GM12878 (cell line): Measurements from ENCODE around the gene HOXD13. TPM values are rescaled to one million over a fixed set of nuclear protein-coding genes. Genes with fewer than 3 reads are reported as not detected.

Experiments
- ATAC-seq: fragments of 200-7000 bp; cut with Tn5 transposase; 3 replicates; pipeline ENCODE4 v1.9.1; 2020; ENCODE audit warnings: mild to moderate bottlenecking, moderate library complexity
- BruUV-seq: library from RNA; stranded (reverse); fragments of 400-500 nt; replicated peaks from 2 replicates; lab custom pipeline; 2021; lab: Mats Ljungman, UMichigan
- CTCF ChIA-PET: fragments of 300-600 bp; sonication (Branson Sonifier 250); formaldehyde crosslinking; extraction: SDS; loops from one replicate; lab custom pipeline; 2021; ENCODE audit warnings: inconsistent platforms; lab: Yijun Ruan, JAX
- POLR2A ChIA-PET: fragments of 350-600 bp; formaldehyde crosslinking; extraction: SDS; loops from one replicate; lab custom pipeline; 2021; ENCODE audit warnings: inconsistent platforms; lab: Charles Lee
- RAD21 ChIA-PET: fragments of 300-600 bp; sonication (Branson Sonifier 250); formaldehyde crosslinking; loops from one replicate; lab custom pipeline; 2023; ENCODE audit warnings: antibody characterized with exemption; ENCODE audit not compliant: unreplicated experiment; lab: Charles Lee
- SMC1A ChIA-PET: fragments of 300-600 bp; sonication (Branson Sonifier 250); formaldehyde crosslinking; loops from one replicate; lab custom pipeline; 2023; ENCODE audit not compliant: unreplicated experiment, uncharacterized antibody; lab: Charles Lee
- DNase-seq: peaks from one replicate; pipeline ENCODE4 v3.0.0-alpha.2; 2011; ENCODE audit warnings: low read depth, low spot score
- FAIRE-seq: peaks from 3 replicates; lab custom pipeline; 2011; peaks lifted over from hg19 to GRCh38; lab: Jason Lieb, UNC
- H2AFZ ChIP-seq: 2 replicates; pipeline ENCODE4 v1.6.0; 2011; ENCODE audit warnings: low read depth, low read length, control low read depth; ENCODE audit not compliant: control insufficient read depth
- H3K27ac ChIP-seq: 2 replicates; pipeline ENCODE4 v1.5.1; 2011; ENCODE audit warnings: control low read depth; ENCODE audit not compliant: control insufficient read depth, insufficient read depth
- H3K27me3 ChIP-seq, 2 experiments: replicated peaks in 1 of 2; 2 replicates each; pipeline versions ENCODE4 v1.6.0 to v1.6.1; 2011; ENCODE audit warnings: low read length in 1 of 2; ENCODE audit not compliant: control insufficient read depth in 2 of 2, insufficient read depth in 2 of 2
- H3K36me3 ChIP-seq, 2 experiments: 2 replicates each; pipeline ENCODE4 v1.5.1; 2011; ENCODE audit warnings: low read length in 1 of 2; ENCODE audit not compliant: control insufficient read depth in 2 of 2, insufficient read depth in 2 of 2
- H3K4me1 ChIP-seq: 2 replicates; pipeline ENCODE4 v1.6.1; 2011; ENCODE audit warnings: mild to moderate bottlenecking, low read length, moderate library complexity, mixed read lengths; ENCODE audit not compliant: control insufficient read depth, insufficient read depth
- H3K4me2 ChIP-seq: 2 replicates; pipeline ENCODE4 v1.6.0; 2011; ENCODE audit warnings: control low read depth; ENCODE audit not compliant: control insufficient read depth, insufficient read depth
- H3K4me3 ChIP-seq: fragments of 200-600 bp; sonication (generic); 2 replicates; pipeline ENCODE4 v1.5.1; 2016
- H3K79me2 ChIP-seq: 2 replicates; pipeline ENCODE4 v1.6.0; 2011; ENCODE audit warnings: low read length; ENCODE audit not compliant: control insufficient read depth, insufficient read depth
- H3K9ac ChIP-seq: 2 replicates; pipeline ENCODE4 v1.8.0; 2011; ENCODE audit warnings: low read length, control low read depth, mixed read lengths; ENCODE audit not compliant: control insufficient read depth, insufficient read depth
- H3K9me3 ChIP-seq: replicated peaks from 3 replicates; pipeline ENCODE4 v1.5.1; 2011; ENCODE audit warnings: mild to moderate bottlenecking, low read length; ENCODE audit not compliant: control insufficient read depth, insufficient read depth
- H4K20me1 ChIP-seq: 2 replicates; pipeline ENCODE4 v1.6.0; 2011; ENCODE audit not compliant: control insufficient read depth, insufficient read depth
- CHD2 ChIP-seq: IDR thresholded peaks from 2 replicates; pipeline ENCODE4 v1.6.1; 2011; ENCODE audit warnings: low read depth, low read length, improper control_type of control experiment, borderline replicate concordance
- CREB1 ChIP-seq: IDR thresholded peaks from 2 replicates; pipeline ENCODE4 v1.6.1; 2012; ENCODE audit warnings: low read depth, mild to moderate bottlenecking, inconsistent platforms
- DPF2 ChIP-seq: fragments of 450-650 bp; IDR thresholded peaks from 2 replicates; pipeline ENCODE4 v1.6.1; 2017; ENCODE audit warnings: mild to moderate bottlenecking
- GATAD2B ChIP-seq: fragments of 450-650 bp; conservative IDR thresholded peaks from 2 replicates; pipeline ENCODE4 v1.6.1; 2017; ENCODE audit warnings: low read depth, mild to moderate bottlenecking, moderate library complexity
- IKZF1 ChIP-seq: fragments of 450-650 bp; conservative IDR thresholded peaks from 2 replicates; pipeline ENCODE4 v1.6.1; 2017; ENCODE audit warnings: antibody characterized with exemption, mild to moderate bottlenecking
- KDM1A ChIP-seq: fragments of 200-600 bp; sonication (generic); IDR thresholded peaks from 2 replicates; pipeline ENCODE4 v1.6.1; 2016; ENCODE audit warnings: borderline replicate concordance
- KLF5 ChIP-seq: fragments of 450-650 bp; IDR thresholded peaks from 2 replicates; pipeline ENCODE4 v1.6.1; 2014; ENCODE audit warnings: mild to moderate bottlenecking; ENCODE audit not compliant: partially characterized antibody
- NFYB ChIP-seq: IDR thresholded peaks from 2 replicates; pipeline ENCODE4 v1.6.1; 2011; ENCODE audit warnings: low read depth, mild to moderate bottlenecking, low read length, improper control_type of control experiment, moderate library complexity; ENCODE audit not compliant: insufficient read depth
- NR2C1 ChIP-seq: fragments of 450-650 bp; IDR thresholded peaks from 2 replicates; pipeline ENCODE4 v1.6.1; 2017; ENCODE audit warnings: antibody characterized with exemption, mild to moderate bottlenecking, moderate library complexity
- NR2F1 ChIP-seq: fragments of 450-650 bp; conservative IDR thresholded peaks from 2 replicates; pipeline ENCODE4 v1.6.1; 2017; ENCODE audit warnings: mild to moderate bottlenecking
- POLR2A ChIP-seq: IDR thresholded peaks from 2 replicates; pipeline ENCODE4 v1.6.1; 2011; ENCODE audit warnings: low read depth, mild to moderate bottlenecking, low read length
- POLR2AphosphoS5 ChIP-seq: IDR thresholded peaks from 2 replicates; pipeline ENCODE4 v1.6.1; 2011; ENCODE audit warnings: mild to moderate bottlenecking, low read length, inconsistent platforms
- RELA ChIP-seq: fragments of 450-650 bp; IDR thresholded peaks from 2 replicates; pipeline ENCODE4 v1.8.0; 2014; ENCODE audit warnings: borderline replicate concordance; ENCODE audit not compliant: partially characterized antibody
- SUPT20H ChIP-seq: IDR thresholded peaks from 2 replicates; pipeline ENCODE4 v1.6.1; 2011; ENCODE audit warnings: low read depth, mild to moderate bottlenecking, low read length, moderate library complexity, borderline replicate concordance; ENCODE audit not compliant: control insufficient read depth
- SUZ12 ChIP-seq: fragments of 200-600 bp; sonication (generic); IDR thresholded peaks from one replicate; pipeline ENCODE4 v1.6.1; 2018; ENCODE audit warnings: antibody characterized with exemption, mild to moderate bottlenecking; ENCODE audit not compliant: unreplicated experiment
- ZZZ3 ChIP-seq: IDR thresholded peaks from 2 replicates; pipeline ENCODE4 v1.6.1; 2011; ENCODE audit warnings: low read depth; ENCODE audit not compliant: control insufficient read depth, insufficient read length
- WGBS: methylation state at CpG from one replicate; pipeline ENCODE4 v1.1.6; 2016; ENCODE audit warnings: low lambda C conversion rate; ENCODE audit not compliant: insufficient replicate concordance, insufficient coverage; ENCODE audit errors: missing lambda C conversion rate; 5-methylcytosine and 5-hydroxymethylcytosine counted together
- in situ Hi-C: fragments of 300-500 bp; cut with MboI; formaldehyde crosslinking; loops from 9 replicates; pipeline ENCODE4 v1.14.3; 2018; ENCODE audit warnings: mixed read lengths
- intact Hi-C: fragments of 100-400 bp; cut with micrococcal nuclease; formaldehyde crosslinking; loops from one replicate; pipeline ENCODE4 v1.14.2; 2022; ENCODE audit not compliant: unreplicated experiment
- polyA plus RNA-seq, 11 experiments: library from polyadenylated mRNA; depleted of rRNA in 4 of 11; unstranded in 6 of 11; stranded (reverse) in 5 of 11; fragments of >200 nt; fragmentation: Nextera tagmentation in 4 of 11; fragmentation: Illumina TruSeq in 1 of 11; extraction: Ambion mirVana in 4 of 11; extraction: Trizol in 1 of 11; gene quantifications; 1 replicate in 1 of 11; 2 replicates in 10 of 11; pipeline versions ENCODE4 v1.2.1 to v1.2.3, GENCODE V29; 2011 to 2016; ENCODE audit warnings: inconsistent platforms in 2 of 11, missing spikeins in 2 of 11, low read depth in 1 of 11
- total RNA-seq, 4 experiments: library from RNA; depleted of rRNA in 3 of 4; stranded (reverse); fragments of >200 nt in 3 of 4; fragmentation: Illumina TruSeq in 1 of 4; extraction: Trizol in 1 of 4; gene quantifications; 2 replicates each; pipeline versions ENCODE4 v1.2.1 to v1.2.3, GENCODE V29; 2013 to 2021
- TF ChIP-seq, protein P1 (sequence below): fragments of 450-650 bp; IDR thresholded peaks from 2 replicates; pipeline ENCODE4 v1.6.1; 2018; ENCODE audit warnings: mild to moderate bottlenecking, low read depth, moderate library complexity; ENCODE audit not compliant: partially characterized antibody
- TF ChIP-seq, protein P2 (sequence below): fragments of 450-650 bp; formaldehyde crosslinking; IDR thresholded peaks from 2 replicates; pipeline ENCODE4 v1.4.0; 2020; ENCODE audit warnings: mild to moderate bottlenecking, moderate library complexity
- TF ChIP-seq, protein P3 (sequence below): fragments of 450-650 bp; IDR thresholded peaks from 2 replicates; pipeline ENCODE4 v1.6.1; 2014; ENCODE audit warnings: mild to moderate bottlenecking

The HOXD13 gene
- total and polyA plus RNA-seq, 10 of the 15 experiments (the other 5 are each of a cell fraction or from before 2014, with no cell fraction given): not detected

DNA sequence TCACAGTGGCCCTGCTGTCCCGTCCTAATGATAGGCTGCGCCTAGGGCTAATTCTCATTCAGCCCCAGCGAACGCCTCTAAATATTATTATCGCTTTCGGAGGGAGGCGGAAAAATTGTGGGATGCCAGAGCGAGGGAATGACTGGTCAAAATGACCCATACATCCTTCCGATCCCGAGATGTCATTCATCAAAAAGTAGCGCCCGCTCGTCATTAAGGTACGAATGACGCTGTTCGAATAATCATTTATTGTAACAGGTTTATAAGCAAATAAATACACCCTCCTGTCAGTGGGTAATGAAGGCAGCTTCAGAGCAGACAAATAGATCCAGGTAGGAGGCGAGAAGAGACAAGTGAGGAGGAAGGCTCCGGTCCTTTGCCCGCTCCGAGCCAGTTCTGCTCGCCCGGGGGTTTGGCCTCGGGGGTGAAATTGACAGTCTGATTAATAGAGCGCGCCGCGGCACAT lies 8.7 kb upstream of the HOXD13 start, which contains the start of gene EVX2:
Gene EVX2 (minus strand): TSS at position 167 of the 466 bp plus-strand sequence. CDS start 186 bp downstream, outside the sequence.
- POLR2A ChIA-PET: no interaction called here
- H3K9me3 ChIP-seq: peaks cover 20% of the 10 kb centered on the region; the same call in 2 of the 3 replicates
- H3K4me3 ChIP-seq: no peak within 1 kb of the TSS
- RAD21 ChIA-PET: no interaction called here
- H3K4me2 ChIP-seq: no peak within 1 kb of the TSS
- no peaks in the 10 kb centered on the region for H3K79me2 ChIP-seq
- no peak within 1 kb of the TSS for H2AFZ ChIP-seq
- no peak within 1 kb of the TSS for H3K9ac ChIP-seq
- 54% methylated on average over 27 of the region's 27 CpGs for WGBS
- in situ Hi-C loops: no loop called here
- no TSS peak for BruUV-seq
- ATAC-seq: no peak
- SMC1A ChIA-PET: interaction anchor here (1.6 kb wide), 1 partner anchor 394 kb away, joined by 3 read pairs; no protein-coding TSS in a partner anchor
- no peak for DNase-seq
- no peak for FAIRE-seq
- no peaks in the 10 kb centered on the region for H4K20me1 ChIP-seq
- CTCF ChIA-PET: interaction anchor here (2.5 kb wide), 1 partner anchor 12 kb away, joined by 6 read pairs; no protein-coding TSS in a partner anchor
- H3K27ac ChIP-seq: no peak within 1 kb of the TSS
- no peaks in the 10 kb centered on the region for H3K4me1 ChIP-seq
- H3K27me3 ChIP-seq: peaks cover 5 to 23% of the 10 kb centered on the region in 2 experiments
- H3K36me3 ChIP-seq: no peaks in the 10 kb centered on the region
- intact Hi-C loops: loop anchor here (10.0 kb wide), 1 partner anchor 199 kb away; no protein-coding TSS in a partner anchor
- TF ChIP-seq KLF5 (no peak), GATAD2B (no peak), NR2F1 (no peak), DPF2 (no peak), POLR2A (no peak), POLR2AphosphoS5 (no peak), CHD2 (no peak), RELA (no peak), NFYB (no peak), CREB1 (no peak), KDM1A (no peak), ZZZ3 (no peak), IKZF1 (no peak), SUZ12 (no peak), SUPT20H (no peak), NR2C1 (no peak)
- TF ChIP-seq, protein P1, sequence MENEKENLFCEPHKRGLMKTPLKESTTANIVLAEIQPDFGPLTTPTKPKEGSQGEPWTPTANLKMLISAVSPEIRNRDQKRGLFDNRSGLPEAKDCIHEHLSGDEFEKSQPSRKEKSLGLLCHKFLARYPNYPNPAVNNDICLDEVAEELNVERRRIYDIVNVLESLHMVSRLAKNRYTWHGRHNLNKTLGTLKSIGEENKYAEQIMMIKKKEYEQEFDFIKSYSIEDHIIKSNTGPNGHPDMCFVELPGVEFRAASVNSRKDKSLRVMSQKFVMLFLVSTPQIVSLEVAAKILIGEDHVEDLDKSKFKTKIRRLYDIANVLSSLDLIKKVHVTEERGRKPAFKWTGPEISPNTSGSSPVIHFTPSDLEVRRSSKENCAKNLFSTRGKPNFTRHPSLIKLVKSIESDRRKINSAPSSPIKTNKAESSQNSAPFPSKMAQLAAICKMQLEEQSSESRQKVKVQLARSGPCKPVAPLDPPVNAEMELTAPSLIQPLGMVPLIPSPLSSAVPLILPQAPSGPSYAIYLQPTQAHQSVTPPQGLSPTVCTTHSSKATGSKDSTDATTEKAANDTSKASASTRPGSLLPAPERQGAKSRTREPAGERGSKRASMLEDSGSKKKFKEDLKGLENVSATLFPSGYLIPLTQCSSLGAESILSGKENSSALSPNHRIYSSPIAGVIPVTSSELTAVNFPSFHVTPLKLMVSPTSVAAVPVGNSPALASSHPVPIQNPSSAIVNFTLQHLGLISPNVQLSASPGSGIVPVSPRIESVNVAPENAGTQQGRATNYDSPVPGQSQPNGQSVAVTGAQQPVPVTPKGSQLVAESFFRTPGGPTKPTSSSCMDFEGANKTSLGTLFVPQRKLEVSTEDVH: no peak
- TF ChIP-seq, protein P2, sequence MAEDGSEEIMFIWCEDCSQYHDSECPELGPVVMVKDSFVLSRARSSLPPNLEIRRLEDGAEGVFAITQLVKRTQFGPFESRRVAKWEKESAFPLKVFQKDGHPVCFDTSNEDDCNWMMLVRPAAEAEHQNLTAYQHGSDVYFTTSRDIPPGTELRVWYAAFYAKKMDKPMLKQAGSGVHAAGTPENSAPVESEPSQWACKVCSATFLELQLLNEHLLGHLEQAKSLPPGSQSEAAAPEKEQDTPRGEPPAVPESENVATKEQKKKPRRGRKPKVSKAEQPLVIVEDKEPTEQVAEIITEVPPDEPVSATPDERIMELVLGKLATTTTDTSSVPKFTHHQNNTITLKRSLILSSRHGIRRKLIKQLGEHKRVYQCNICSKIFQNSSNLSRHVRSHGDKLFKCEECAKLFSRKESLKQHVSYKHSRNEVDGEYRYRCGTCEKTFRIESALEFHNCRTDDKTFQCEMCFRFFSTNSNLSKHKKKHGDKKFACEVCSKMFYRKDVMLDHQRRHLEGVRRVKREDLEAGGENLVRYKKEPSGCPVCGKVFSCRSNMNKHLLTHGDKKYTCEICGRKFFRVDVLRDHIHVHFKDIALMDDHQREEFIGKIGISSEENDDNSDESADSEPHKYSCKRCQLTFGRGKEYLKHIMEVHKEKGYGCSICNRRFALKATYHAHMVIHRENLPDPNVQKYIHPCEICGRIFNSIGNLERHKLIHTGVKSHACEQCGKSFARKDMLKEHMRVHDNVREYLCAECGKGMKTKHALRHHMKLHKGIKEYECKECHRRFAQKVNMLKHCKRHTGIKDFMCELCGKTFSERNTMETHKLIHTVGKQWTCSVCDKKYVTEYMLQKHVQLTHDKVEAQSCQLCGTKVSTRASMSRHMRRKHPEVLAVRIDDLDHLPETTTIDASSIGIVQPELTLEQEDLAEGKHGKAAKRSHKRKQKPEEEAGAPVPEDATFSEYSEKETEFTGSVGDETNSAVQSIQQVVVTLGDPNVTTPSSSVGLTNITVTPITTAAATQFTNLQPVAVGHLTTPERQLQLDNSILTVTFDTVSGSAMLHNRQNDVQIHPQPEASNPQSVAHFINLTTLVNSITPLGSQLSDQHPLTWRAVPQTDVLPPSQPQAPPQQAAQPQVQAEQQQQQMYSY: no peak
- TF ChIP-seq, protein P3, sequence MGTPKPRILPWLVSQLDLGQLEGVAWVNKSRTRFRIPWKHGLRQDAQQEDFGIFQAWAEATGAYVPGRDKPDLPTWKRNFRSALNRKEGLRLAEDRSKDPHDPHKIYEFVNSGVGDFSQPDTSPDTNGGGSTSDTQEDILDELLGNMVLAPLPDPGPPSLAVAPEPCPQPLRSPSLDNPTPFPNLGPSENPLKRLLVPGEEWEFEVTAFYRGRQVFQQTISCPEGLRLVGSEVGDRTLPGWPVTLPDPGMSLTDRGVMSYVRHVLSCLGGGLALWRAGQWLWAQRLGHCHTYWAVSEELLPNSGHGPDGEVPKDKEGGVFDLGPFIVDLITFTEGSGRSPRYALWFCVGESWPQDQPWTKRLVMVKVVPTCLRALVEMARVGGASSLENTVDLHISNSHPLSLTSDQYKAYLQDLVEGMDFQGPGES: no peak
